NCI-H82 (cell line): ENCODE results near the gene TSPAN11.

Source experiments
- DNase-seq: peaks from one replicate; lab custom pipeline; 2025; lab: John Stamatoyannopoulos, UW

The TSPAN11 gene

DNA sequence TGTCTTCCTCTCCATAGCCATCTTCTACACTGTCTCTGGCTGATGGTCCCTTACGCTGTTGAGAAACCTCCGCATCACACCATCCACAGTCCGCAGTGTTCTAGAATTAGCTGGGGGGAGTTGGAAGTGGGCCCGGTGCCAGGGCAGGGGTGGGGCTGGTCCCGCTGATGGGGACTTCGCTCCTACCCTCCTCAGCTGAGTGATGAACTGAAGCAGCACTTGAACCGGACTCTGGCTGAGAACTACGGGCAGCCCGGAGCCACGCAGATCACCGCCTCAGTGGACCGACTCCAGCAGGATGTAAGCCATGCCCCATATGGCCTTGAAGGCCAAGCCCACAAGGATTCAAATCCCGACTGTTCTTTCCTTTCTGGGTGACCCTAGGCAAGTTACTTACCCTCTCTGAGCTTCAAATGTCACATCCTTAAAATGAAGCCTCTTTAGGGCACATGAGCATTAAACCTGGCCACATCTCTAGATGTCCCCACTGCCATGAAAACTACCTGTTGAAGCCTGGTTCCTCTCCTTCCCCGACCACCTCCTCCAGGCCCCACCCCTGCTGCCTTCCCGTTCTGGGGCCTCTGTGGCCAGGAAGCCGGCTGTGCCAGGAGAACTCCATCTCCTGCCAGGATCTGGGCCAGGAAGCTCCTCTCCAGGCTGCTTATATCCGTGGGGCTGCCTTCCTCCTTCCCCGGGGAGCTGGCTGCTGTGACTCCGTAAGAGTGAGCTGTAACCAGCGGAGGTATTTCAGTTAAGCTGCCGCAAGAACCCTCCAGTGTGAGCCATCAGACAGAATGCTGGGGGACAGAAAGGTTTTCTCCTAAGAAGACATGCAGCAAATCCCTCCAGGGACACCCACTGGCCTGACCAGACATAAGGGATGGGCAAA lies 53.1 kb downstream of the TSPAN11 start:
- no peak for DNase-seq

GRCh38 chr12:30980955-30981662 lies 54.6 kb downstream of the TSPAN11 start:
- DNase-seq: no peak

DNA sequence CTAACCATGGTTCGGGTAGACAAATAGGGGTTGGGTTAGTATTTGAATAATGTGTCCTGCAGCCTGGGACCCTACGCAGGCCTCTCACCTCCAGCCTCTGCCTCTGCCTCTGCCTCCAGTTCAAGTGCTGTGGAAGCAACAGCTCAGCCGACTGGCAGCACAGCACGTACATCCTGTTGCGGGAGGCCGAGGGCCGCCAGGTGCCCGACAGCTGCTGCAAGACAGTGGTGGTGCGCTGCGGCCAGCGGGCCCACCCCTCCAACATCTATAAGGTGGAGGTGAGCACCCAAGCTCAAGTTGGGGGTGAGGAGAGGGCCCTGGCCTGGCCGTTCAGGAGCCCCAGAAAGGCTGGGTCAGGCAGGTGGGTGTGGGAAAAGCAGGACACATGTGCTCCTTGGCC lies 55.9 kb downstream of the TSPAN11 start:
- DNase-seq: no peak

GRCh38 chr12:30985814-30986452 lies 59.4 kb downstream of the TSPAN11 start:
- DNase-seq: peak; percentile 74

DNA sequence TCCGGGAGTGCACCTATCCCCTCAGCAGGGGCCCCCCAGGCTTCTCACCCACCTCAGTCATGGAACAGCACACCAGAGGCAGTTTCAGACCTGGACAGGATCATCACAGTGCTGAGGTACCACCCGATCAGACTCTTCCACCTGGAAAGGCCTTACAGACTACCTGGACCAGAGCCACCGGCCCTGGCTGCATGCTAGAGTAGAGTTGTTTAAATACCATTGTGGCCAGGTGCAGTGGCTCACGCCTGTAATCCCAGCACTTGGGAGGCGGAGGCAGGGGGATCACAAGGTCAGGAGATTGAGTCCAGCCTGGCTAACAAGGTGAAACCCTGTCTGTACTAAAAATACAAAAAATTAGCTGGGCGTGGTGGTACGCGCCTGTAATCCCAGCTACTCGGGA lies 61.5 kb downstream of the TSPAN11 start:
- DNase-seq: no peak

GRCh38 chr12:30988646-30989286 lies 62.2 kb downstream of the TSPAN11 start:
- DNase-seq: no peak

GRCh38 chr12:30989754-30990153 lies 63.2 kb downstream of the TSPAN11 start:
- DNase-seq: peak; percentile 95

DNA sequence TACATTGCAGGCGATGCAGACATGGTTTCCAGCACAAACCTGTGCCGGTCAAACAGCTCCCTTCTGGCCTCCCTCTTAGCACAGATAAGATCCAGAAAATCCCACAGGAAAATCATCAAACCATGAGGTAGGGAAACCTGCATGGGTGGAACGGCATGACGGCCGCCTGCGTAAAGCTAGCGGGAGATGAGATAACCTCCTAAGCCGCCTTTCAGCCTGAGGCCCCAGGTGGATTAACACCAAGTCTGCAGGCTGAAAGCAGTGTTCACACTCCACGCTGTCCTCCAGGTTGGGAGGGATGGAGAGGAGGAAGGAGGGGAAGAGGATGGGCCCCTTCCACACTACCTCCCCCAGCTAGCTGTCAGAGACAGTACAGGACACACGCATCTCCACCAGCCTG lies 63.8 kb downstream of the TSPAN11 start:
- peak; percentile 82 for DNase-seq

DNA sequence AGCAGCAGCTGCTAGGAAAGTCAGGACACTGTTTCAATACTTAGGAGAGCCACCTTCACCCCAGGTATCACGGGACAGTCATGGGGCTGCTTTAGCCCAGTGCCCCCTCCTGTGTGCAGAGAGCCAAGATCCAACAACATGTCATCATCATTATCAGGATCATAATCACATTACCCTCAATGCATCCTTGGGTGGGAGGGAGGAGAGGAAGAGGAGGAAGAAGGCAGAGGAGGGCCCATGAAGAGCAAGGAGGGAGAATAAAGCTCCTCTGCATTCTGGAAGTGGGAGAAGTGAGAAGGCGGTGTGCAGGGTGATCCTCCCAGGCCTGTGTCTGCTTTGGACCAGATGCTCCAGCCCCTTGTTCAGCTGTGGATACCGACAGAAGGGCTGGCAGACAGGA lies 64.2 kb downstream of the TSPAN11 start:
- peak; percentile 52 for DNase-seq

- no peak for DNase-seq
Measured at GRCh38 chr12:30991466-30991865, 64.9 kb downstream of the TSPAN11 start.

GRCh38 chr12:30992381-30992780 lies 65.8 kb downstream of the TSPAN11 start:
- DNase-seq: no peak

GRCh38 chr12:30993766-30994165 lies 67.2 kb downstream of the TSPAN11 start:
- no peak for DNase-seq

- DNase-seq: no peak
Measured at GRCh38 chr12:30994274-30994673, 67.7 kb downstream of the TSPAN11 start.

- DNase-seq: peak; percentile 8
Measured at GRCh38 chr12:30996255-30996654, 69.7 kb downstream of the TSPAN11 start.

GRCh38 chr12:30996752-30997151 lies 70.2 kb downstream of the TSPAN11 start:
- peak; percentile 16 for DNase-seq

DNA sequence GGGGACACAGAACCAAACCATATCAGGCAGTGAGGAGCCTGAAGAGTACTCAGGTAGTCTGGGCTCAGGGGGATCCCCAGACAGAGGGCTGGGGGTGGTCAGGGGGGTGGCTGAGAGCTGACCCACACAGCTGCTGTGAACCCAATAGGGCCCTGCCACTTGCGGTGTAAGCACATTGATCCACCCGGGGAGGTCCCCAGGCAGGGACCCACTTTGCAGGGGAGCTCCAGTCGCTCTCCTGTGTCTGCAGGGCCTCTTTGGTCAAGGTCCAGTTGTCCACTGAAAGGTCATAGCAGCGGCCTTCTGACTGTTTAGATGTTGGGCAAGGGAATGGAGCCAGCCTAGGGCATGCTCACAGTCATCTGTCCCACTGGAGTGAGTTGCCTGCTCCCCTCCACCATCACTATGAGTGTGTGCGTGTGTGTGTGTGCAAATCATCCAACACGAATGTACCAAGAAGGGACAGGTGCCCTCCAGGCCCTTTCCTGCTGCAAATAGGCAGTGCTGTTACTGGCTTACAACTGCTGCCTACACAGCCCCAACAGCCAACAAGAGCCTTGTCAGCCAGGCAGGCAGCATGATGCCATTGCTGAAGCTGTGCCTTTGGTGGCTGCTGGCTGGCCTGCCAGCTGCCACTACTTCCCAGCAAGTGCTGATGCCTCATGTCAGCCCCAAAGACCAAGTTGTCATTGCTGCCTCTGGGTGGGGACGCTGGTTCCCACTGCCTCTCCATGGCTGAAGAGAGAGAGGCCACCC lies 71.3 kb downstream of the TSPAN11 start:
- DNase-seq: no peak

- DNase-seq: no peak
Measured at GRCh38 chr12:30999011-30999410, 72.5 kb downstream of the TSPAN11 start.

- no peak for DNase-seq
Measured at GRCh38 chr12:30999723-31000122, 73.2 kb downstream of the TSPAN11 start.

GRCh38 chr12:31000751-31001150 lies 74.2 kb downstream of the TSPAN11 start:
- no peak for DNase-seq

- DNase-seq: no peak
Measured at GRCh38 chr12:31001581-31002360, 75.2 kb downstream of the TSPAN11 start.

DNA sequence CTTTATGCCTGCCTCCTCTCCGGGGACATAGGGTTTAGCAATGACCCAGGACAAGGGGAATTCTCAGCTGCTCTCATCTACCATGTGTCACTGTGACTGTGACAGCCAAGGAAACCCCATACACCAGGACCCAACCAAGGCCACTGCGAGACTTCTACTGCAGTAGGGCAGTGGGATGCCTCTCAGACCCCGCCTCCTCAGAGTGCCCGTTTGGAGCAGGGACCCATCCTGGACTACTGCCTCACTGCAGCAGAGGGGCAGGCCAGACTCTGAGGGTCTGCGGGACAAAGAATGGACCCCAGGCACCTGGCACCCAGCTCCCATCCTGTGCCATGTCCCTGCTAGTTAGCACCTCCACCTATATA lies 75.8 kb downstream of the TSPAN11 start:
- DNase-seq: no peak
